A549 (cell line): Measurements from ENCODE around the gene RANGRF.

Experiments
- EP300 ChIP-seq, 2 experiments: fragments of >200 bp; sonication (Bioruptor Twin); formaldehyde crosslinking; IDR thresholded peaks; 2 replicates in 1 of 2; 3 replicates in 1 of 2; pipeline ENCODE4 v1.6.1; 2016 to 2017
- HDAC2 ChIP-seq: fragments of 200-600 bp; sonication (generic); IDR thresholded peaks from 2 replicates; pipeline ENCODE4 v1.6.1; 2016
- KDM1A ChIP-seq: fragments of 200-600 bp; sonication (generic); IDR thresholded peaks from 2 replicates; pipeline ENCODE4 v1.6.1; 2016; ENCODE audit warnings: low read depth, mild to moderate bottlenecking
- MYC ChIP-seq: IDR thresholded peaks from 2 replicates; pipeline ENCODE4 v1.6.1; 2012; ENCODE audit warnings: mild to moderate bottlenecking, inconsistent platforms, low read length, improper control_type of control experiment, borderline replicate concordance
- POLR2A ChIP-seq: IDR thresholded peaks from 2 replicates; pipeline ENCODE4 v1.6.1; 2012; ENCODE audit warnings: mild to moderate bottlenecking, low read length
- RAD21 ChIP-seq, 2 experiments: fragments of >200 bp in 1 of 2; sonication (Bioruptor Twin) in 1 of 2; formaldehyde crosslinking in 1 of 2; IDR thresholded peaks in 1 of 2; conservative IDR thresholded peaks in 1 of 2; 2 replicates in 1 of 2; 3 replicates in 1 of 2; pipeline ENCODE4 v1.6.1; 2012 to 2018; ENCODE audit warnings: inconsistent platforms in 1 of 2
- RFX5 ChIP-seq: fragments of 450-650 bp; IDR thresholded peaks from 2 replicates; pipeline ENCODE4 v1.7.1; 2014; ENCODE audit warnings: antibody characterized with exemption, mild to moderate bottlenecking, moderate library complexity
- RNF2 ChIP-seq: fragments of 200-600 bp; sonication (generic); IDR thresholded peaks from 2 replicates; pipeline ENCODE4 v1.6.1; 2016; ENCODE audit warnings: low read depth, mild to moderate bottlenecking, antibody characterized with exemption, moderate library complexity, borderline replicate concordance
- USF2 ChIP-seq: fragments of 450-650 bp; IDR thresholded peaks from 2 replicates; pipeline ENCODE4 v1.6.1; 2014; ENCODE audit warnings: antibody characterized with exemption
- TF ChIP-seq, protein P1 (sequence below): fragments of >200 bp; sonication (Bioruptor Twin); formaldehyde crosslinking; IDR thresholded peaks from 3 replicates; pipeline ENCODE4 v1.5.1; 2016
- TF ChIP-seq, protein P2 (sequence below): IDR thresholded peaks from 2 replicates; pipeline ENCODE4 v1.6.1; 2012
- TF ChIP-seq, protein P3 (sequence below): fragments of 150-350 bp; IDR thresholded peaks from 2 replicates; pipeline ENCODE4 v1.6.1; 2014; ENCODE audit warnings: low read depth, mild to moderate bottlenecking, low read length
- TF ChIP-seq, protein P4 (sequence below): fragments of 200-600 bp; sonication (generic); IDR thresholded peaks from 2 replicates; pipeline ENCODE4 v1.6.1; 2016; ENCODE audit warnings: antibody characterized with exemption, mild to moderate bottlenecking, moderate library complexity

DNA sequence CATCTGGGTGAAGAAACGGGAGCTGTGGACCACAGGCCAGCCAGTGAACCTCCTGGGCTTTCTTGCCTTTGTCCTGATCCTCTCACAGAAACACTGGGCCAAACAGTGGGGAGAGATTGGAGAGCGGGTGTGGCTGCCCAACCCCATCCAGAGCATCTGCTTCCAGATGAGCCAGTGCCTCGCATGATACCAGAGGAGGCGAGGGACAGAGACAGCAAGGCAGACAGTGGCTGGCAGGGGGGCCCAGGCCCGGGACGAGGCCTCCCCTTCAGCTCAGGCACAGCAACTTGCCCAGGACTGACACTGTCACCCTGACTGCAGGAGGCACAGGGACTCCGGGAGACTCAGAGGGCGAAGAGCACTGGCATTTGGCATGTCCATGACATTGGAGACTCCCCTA, 33.6 kb downstream of the RANGRF start:
- TF ChIP-seq POLR2A, result no peak
- TF ChIP-seq, protein P1, sequence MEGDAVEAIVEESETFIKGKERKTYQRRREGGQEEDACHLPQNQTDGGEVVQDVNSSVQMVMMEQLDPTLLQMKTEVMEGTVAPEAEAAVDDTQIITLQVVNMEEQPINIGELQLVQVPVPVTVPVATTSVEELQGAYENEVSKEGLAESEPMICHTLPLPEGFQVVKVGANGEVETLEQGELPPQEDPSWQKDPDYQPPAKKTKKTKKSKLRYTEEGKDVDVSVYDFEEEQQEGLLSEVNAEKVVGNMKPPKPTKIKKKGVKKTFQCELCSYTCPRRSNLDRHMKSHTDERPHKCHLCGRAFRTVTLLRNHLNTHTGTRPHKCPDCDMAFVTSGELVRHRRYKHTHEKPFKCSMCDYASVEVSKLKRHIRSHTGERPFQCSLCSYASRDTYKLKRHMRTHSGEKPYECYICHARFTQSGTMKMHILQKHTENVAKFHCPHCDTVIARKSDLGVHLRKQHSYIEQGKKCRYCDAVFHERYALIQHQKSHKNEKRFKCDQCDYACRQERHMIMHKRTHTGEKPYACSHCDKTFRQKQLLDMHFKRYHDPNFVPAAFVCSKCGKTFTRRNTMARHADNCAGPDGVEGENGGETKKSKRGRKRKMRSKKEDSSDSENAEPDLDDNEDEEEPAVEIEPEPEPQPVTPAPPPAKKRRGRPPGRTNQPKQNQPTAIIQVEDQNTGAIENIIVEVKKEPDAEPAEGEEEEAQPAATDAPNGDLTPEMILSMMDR, result no peak
- TF ChIP-seq USF2, result no peak
- TF ChIP-seq, protein P2, sequence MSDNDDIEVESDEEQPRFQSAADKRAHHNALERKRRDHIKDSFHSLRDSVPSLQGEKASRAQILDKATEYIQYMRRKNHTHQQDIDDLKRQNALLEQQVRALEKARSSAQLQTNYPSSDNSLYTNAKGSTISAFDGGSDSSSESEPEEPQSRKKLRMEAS, result no peak
- no peak for TF ChIP-seq RNF2
- TF ChIP-seq, protein P3, sequence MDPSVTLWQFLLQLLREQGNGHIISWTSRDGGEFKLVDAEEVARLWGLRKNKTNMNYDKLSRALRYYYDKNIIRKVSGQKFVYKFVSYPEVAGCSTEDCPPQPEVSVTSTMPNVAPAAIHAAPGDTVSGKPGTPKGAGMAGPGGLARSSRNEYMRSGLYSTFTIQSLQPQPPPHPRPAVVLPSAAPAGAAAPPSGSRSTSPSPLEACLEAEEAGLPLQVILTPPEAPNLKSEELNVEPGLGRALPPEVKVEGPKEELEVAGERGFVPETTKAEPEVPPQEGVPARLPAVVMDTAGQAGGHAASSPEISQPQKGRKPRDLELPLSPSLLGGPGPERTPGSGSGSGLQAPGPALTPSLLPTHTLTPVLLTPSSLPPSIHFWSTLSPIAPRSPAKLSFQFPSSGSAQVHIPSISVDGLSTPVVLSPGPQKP, result no peak
- no peak for TF ChIP-seq RFX5
- no peak for TF ChIP-seq KDM1A
- TF ChIP-seq MYC, result no peak
- no peak for TF ChIP-seq EP300 (IDR thresholded peaks at IDR 0.05)
- TF ChIP-seq RAD21 (conservative IDR thresholded peaks at IDR 0.05 in 1 of 2, IDR thresholded peaks at IDR 0.05 in 1 of 2), result no peak
- TF ChIP-seq HDAC2, result no peak
- TF ChIP-seq, protein P4, sequence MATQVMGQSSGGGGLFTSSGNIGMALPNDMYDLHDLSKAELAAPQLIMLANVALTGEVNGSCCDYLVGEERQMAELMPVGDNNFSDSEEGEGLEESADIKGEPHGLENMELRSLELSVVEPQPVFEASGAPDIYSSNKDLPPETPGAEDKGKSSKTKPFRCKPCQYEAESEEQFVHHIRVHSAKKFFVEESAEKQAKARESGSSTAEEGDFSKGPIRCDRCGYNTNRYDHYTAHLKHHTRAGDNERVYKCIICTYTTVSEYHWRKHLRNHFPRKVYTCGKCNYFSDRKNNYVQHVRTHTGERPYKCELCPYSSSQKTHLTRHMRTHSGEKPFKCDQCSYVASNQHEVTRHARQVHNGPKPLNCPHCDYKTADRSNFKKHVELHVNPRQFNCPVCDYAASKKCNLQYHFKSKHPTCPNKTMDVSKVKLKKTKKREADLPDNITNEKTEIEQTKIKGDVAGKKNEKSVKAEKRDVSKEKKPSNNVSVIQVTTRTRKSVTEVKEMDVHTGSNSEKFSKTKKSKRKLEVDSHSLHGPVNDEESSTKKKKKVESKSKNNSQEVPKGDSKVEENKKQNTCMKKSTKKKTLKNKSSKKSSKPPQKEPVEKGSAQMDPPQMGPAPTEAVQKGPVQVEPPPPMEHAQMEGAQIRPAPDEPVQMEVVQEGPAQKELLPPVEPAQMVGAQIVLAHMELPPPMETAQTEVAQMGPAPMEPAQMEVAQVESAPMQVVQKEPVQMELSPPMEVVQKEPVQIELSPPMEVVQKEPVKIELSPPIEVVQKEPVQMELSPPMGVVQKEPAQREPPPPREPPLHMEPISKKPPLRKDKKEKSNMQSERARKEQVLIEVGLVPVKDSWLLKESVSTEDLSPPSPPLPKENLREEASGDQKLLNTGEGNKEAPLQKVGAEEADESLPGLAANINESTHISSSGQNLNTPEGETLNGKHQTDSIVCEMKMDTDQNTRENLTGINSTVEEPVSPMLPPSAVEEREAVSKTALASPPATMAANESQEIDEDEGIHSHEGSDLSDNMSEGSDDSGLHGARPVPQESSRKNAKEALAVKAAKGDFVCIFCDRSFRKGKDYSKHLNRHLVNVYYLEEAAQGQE, result no peak
